A204.1 (cell line): ENCODE data around the gene MYOCD.

Experiments
- FAIRE-seq: peaks from 2 replicates; lab custom pipeline; 2012; peaks lifted over from hg19 to GRCh38; lab: Jason Lieb, UNC

MYOCD gene

GRCh38 chr17:12712941-12713340 lies 47.3 kb downstream of the MYOCD start:
- FAIRE-seq, result no peak

GRCh38 chr17:12719948-12720347 lies 54.3 kb downstream of the MYOCD start:
- FAIRE-seq, result no peak

GRCh38 chr17:12721581-12721980 lies 55.9 kb downstream of the MYOCD start:
- no peak for FAIRE-seq

GRCh38 chr17:12722282-12722681 lies 56.6 kb downstream of the MYOCD start:
- FAIRE-seq, result no peak

- FAIRE-seq, result no peak
Observed at GRCh38 chr17:12726131-12726530, 60.4 kb downstream of the MYOCD start.

GRCh38 chr17:12727076-12727760 lies 61.5 kb downstream of the MYOCD start:
- FAIRE-seq, result no peak

GRCh38 chr17:12727881-12728280 lies 62.2 kb downstream of the MYOCD start:
- no peak for FAIRE-seq

- FAIRE-seq, result no peak
Observed at GRCh38 chr17:12729086-12729485, 63.4 kb downstream of the MYOCD start.

GRCh38 chr17:12730421-12730820 lies 64.7 kb downstream of the MYOCD start:
- FAIRE-seq, result no peak

GRCh38 chr17:12730931-12731521 lies 65.3 kb downstream of the MYOCD start:
- no peak for FAIRE-seq

GRCh38 chr17:12731839-12732238 lies 66.1 kb downstream of the MYOCD start:
- FAIRE-seq, result no peak

- no peak for FAIRE-seq
Observed at GRCh38 chr17:12732366-12732765, 66.7 kb downstream of the MYOCD start.

GRCh38 chr17:12734926-12735325 lies 69.2 kb downstream of the MYOCD start:
- FAIRE-seq, result no peak

- FAIRE-seq, result no peak
Observed at GRCh38 chr17:12735517-12735916, 69.8 kb downstream of the MYOCD start.

GRCh38 chr17:12736526-12736925 lies 70.8 kb downstream of the MYOCD start:
- no peak for FAIRE-seq

- FAIRE-seq, result no peak
Observed at GRCh38 chr17:12737740-12738469, 72.2 kb downstream of the MYOCD start.

- no peak for FAIRE-seq
Observed at GRCh38 chr17:12738624-12739023, 72.9 kb downstream of the MYOCD start.

- no peak for FAIRE-seq
Observed at GRCh38 chr17:12739500-12739899, 73.8 kb downstream of the MYOCD start.

- FAIRE-seq, result no peak
Observed at GRCh38 chr17:12743046-12743445, 77.4 kb downstream of the MYOCD start.

- no peak for FAIRE-seq
Observed at GRCh38 chr17:12744298-12744697, 78.6 kb downstream of the MYOCD start.

GRCh38 chr17:12744786-12745185 lies 79.1 kb downstream of the MYOCD start:
- no peak for FAIRE-seq

- FAIRE-seq, result no peak
Observed at GRCh38 chr17:12745486-12745885, 79.8 kb downstream of the MYOCD start.

GRCh38 chr17:12756786-12757185 lies 91.1 kb downstream of the MYOCD start:
- no peak for FAIRE-seq

- FAIRE-seq, result no peak
Observed at GRCh38 chr17:12759090-12759489, 93.4 kb downstream of the MYOCD start.
